ENCODE data around the gene HBS1L. TPM values are rescaled to one million over a fixed set of nuclear protein-coding genes. Genes with fewer than 3 reads are reported as not detected.
A peak's percentile ranks its signal among the peaks of the same experiment; 100 is the strongest.

The HBS1L gene
- total and polyA plus RNA-seq, 9 of the 15 experiments (the other 6 are each of a cell fraction or from before 2014, with no cell fraction given) = 101 to 199 (median 145) TPM

GRCh38 chr6:135006386-135006914 is 48.2 kb downstream of the HBS1L start (continued):
- TF ChIP-seq SREBF1 (IDR thresholded peaks at IDR 0.05; ENCODE audit: borderline replicate concordance, low read depth, low read length) = no peak
- peak in 1 of 2 experiments; percentile 90; a peak in 3 of 4 replicates for TF ChIP-seq RCOR1 (IDR thresholded peaks at IDR 0.05; ENCODE audit: borderline replicate concordance in 1 of 2, low read depth in 2 of 2, low read length in 2 of 2)
- TF ChIP-seq ELF1 (tag; IDR thresholded peaks at IDR 0.05) = no peak
- TF ChIP-seq MCM3 (IDR thresholded peaks at IDR 0.05) = no peak
- peak; percentile 75 to 80 for TF ChIP-seq FOXK2 (conservative IDR thresholded peaks at IDR 0.05 in 1 of 2, IDR thresholded peaks at IDR 0.05 in 1 of 2; ENCODE audit: low read depth in 2 of 2)
- TF ChIP-seq KHSRP (IDR thresholded peaks at IDR 0.05) = no peak
- peak; percentile 69; the same call in 1 of the 2 replicates for TF ChIP-seq LEF1 (IDR thresholded peaks at IDR 0.05)
- TF ChIP-seq ZNF143 (CRISPR knock-in tag; IDR thresholded peaks at IDR 0.05) = no peak
- TF ChIP-seq ZNF175 (CRISPR knock-in tag; IDR thresholded peaks at IDR 0.05; ENCODE audit: low read depth) = no peak
- TF ChIP-seq SOX6 (IDR thresholded peaks at IDR 0.05) = peak; percentile 71
- no peak for TF ChIP-seq SLC30A9 (CRISPR knock-in tag; IDR thresholded peaks at IDR 0.05)
- no peak for TF ChIP-seq ILF3 (IDR thresholded peaks at IDR 0.05; ENCODE audit: borderline replicate concordance)
- no peak for TF ChIP-seq CEBPZ (IDR thresholded peaks at IDR 0.05; ENCODE audit: borderline replicate concordance, low read depth, low read length)
- TF ChIP-seq PHTF2 (CRISPR knock-in tag; IDR thresholded peaks at IDR 0.05) = no peak
- no peak for TF ChIP-seq ZNF280A (IDR thresholded peaks at IDR 0.05; ENCODE audit: low read depth, partially characterized antibody)
- TF ChIP-seq FOSL1 (tag; conservative IDR thresholded peaks at IDR 0.05) = 0 out of 2 replicates have a peak, but pooled peaks have one; percentile 12
- no peak for TF ChIP-seq SP1 (CRISPR knock-in tag; IDR thresholded peaks at IDR 0.05)
- TF ChIP-seq ELK1 (CRISPR knock-in tag; IDR thresholded peaks at IDR 0.05) = no peak
- TF ChIP-seq TRIM24 (IDR thresholded peaks at IDR 0.05) = no peak
- no peak for TF ChIP-seq ZNF583 (CRISPR knock-in tag; IDR thresholded peaks at IDR 0.05)
- 0 out of 2 replicates have a peak, but pooled peaks have one; percentile 41 for TF ChIP-seq ELF4 (CRISPR knock-in tag; IDR thresholded peaks at IDR 0.05)
- no peak for TF ChIP-seq POLR3A (IDR thresholded peaks at IDR 0.05; ENCODE audit: borderline replicate concordance, extremely low read depth, insufficient read depth, insufficient read length)
- TF ChIP-seq HDAC2 (IDR thresholded peaks at IDR 0.05) = peak; percentile 75; the same call in 1 of the 2 replicates
- TF ChIP-seq RBBP5 (IDR thresholded peaks at IDR 0.05; ENCODE audit: borderline replicate concordance, insufficient read depth, low read length, poor library complexity, severe bottlenecking) = no peak
- peak; percentile 44 for TF ChIP-seq TAF9B (IDR thresholded peaks at IDR 0.05; ENCODE audit: partially characterized antibody)
